HG03196 (cell line): Measurements from ENCODE around the gene ANKDD1A.

Experiments used
- ATAC-seq: cut with Tn5 transposase; IDR thresholded peaks from one replicate; pipeline ENCODE4 v1.9.1; 2021; ENCODE audit not compliant: unreplicated experiment

The ANKDD1A gene

DNA sequence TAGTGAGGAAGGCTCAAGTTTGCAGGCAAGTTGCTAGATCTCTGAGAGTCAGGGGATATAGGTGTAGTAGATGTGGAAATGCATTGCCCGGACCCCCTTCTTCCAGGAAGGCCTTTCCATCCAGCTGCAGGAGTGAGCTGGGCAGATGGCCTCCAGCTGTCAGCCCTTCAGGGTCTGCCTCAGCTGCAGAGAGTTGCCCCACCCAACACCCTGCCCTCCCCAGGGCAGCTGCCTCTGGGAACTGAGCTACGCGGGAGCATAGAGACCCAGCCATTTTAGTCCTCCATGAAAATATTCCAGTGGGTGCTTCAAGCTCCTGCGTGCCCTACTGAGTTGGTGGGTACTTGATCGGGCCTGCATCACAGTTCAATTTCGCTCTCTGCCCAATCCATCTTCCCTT is 48.5 kb downstream of the ANKDD1A start:
- ATAC-seq = no peak

DNA sequence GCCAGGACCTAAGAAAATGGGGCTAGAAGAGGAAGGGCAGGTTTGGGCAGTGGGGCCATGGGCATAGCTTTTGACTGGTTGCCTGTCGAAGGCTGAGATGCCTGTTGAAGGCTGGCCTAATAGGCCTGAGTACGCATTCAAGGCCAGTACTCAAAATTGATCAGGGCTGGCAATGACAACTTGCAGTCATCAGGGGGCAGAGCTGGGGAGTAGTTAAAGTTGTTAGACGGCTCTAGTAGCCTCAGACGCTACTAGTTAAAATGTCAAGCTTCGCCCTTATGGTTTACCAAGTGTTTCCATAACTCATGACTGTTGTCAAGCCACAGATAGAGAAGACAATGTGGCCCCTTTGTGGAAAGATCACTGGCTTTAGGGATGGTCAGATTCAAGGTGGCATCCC is 49.3 kb downstream of the ANKDD1A start:
- ATAC-seq = no peak

DNA sequence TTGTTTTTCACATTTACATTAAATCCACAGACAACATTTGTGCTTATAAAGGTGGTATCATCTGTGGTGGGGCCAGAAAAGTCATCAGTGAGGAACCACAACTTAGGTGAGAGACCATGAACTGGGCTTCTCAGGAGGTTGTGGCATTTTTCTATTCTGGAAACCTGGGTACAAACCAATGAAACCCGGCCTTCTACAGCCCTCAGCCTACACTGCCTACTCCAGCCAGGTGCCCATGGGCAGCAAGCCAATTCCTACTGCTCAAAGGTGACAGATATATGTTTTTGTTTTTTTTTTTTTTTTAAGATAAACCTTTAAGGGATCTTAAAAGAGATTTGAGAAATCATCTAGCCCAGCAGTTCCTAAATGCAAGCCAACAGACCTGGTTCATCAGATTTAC is 57.7 kb downstream of the ANKDD1A start:
- ATAC-seq = no peak

DNA sequence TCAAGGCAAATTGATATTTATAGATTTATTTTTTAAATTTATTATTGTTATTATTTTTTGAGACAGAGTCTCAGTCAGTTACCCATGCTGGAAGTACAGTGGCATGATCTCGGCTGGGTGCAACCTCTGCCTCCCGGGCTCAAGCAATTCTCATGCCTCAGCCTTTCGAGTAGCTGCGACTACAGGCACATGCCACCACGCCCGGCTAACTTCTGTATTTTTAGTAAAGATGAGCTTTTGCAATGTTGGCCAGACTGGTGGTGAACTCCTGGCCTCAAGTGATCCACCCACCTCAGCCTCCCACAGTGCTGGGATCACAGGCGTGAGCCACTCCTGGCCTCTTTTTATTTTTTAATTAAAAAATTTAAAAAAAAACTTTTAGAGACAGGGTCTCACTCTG is 59.0 kb downstream of the ANKDD1A start:
- no peak for ATAC-seq

DNA sequence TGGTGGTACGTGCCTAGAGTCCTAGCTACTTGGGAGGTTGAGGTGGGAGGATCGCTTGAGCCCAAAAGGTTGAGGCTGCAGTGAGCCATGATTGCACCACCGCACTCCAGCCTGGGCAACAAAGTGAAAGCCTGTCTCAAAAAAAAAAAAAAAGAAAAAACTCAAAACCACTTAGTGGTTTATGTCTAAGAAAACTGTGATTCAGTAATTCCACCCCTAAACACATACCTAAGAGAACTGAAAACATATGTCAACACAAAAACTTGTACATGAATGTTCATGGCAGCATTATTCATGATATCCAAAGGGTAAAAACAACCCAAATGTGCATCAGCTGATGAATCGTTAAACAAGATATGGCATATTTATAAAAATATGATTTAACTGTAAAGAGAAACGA is 63.7 kb downstream of the ANKDD1A start:
- ATAC-seq = no peak

DNA sequence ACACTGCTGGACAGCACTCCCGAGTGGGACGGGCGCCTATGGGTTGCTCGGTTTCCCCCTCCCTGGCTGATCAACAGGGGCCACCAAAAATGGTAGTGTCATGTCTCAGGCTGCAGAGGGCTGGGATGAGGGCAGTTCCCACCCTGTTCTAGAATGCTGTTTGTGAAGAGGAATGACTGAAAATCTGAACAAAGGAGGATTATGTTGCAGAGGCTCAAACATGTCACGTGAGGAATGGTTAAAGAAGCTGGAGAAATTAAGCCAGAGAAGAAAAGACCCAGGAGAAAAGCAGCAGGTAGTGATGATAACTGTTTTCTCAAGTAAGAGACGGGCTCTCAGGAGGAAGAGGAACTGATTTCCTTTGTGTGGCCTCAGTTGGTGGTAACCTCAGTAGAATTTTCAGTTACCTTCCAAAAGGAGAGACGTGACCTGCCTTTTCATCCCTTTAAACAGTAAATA is 67.6 kb downstream of the ANKDD1A start:
- ATAC-seq = no peak

DNA sequence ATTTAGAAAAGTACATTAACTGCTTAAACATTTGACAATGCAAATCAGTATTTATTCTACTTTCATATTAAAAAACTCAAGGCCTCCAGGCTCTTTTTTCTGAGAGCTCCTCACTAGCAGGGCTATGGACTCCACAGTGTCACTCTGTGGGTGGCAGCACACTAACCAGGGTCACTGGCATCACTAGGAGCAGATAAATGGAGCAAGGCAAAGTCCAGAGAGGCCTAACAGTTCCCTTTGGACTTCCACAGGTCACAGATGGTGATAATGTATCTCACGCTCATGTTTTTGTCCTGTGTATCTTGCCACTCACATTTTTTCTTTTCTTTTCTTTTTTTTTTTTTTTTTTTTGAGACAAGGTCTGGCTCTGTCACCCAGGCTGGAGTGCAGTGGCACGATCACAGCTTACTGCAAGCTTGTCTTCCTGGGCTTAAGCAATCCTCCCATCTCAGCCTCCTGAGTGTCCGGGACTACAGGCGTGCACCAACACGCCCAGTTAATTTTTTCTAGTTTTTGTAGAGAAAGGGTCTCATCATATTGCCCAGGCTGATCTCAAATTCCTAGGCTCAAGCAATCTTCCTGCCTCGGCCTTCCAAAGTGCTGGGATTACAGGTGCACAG is 70.2 kb downstream of the ANKDD1A start:
- no peak for ATAC-seq

DNA sequence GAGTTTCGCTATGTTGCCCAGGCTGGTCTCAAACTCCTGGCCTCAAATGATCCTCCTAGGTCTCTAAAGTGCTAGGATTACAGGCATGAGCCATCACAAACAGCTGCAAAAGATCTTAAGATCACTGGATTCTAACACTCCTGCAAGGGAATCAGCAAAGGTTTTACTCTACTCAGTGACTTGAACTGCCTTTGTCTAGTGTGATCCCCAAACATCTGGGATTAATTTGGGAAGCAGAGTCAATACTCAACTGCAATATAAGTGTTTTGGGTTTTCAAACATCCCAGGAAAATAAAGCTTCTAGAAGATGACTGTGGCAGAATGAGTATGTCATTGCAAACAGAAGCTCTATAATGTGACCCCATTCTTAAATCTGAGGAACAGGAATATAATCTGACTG is 70.8 kb downstream of the ANKDD1A start:
- ATAC-seq = no peak

DNA sequence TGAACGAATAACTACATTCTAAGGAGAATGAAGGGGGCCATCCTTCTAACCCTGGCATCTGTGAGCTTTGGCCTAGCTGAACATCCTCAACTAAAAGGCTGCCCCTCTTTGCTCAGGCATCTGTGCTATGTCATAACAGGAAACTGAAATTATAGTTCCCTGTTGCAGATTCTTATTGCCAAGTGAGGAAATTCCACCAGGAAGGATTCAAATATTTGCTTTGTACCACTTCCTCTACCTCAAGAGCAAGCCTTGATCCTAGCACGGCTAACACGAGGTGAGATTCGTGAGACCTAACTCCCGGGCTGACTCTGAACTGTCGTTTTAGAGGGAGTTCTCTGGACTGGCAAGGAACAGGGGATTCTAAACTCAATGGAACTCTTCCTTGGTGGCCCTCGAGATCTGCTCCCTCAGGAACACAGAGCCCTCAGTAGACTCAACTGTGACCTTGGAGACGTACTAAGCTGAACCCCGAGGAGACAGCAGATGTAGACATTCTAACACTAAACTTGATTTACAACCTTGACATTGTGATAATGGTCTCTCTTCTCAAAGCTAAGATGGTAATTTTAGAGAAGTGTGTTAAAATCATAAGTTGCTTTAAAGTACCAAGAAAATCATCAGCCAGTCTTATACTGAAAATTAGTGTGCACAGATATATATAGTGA is 73.8 kb downstream of the ANKDD1A start:
- ATAC-seq = no peak

DNA sequence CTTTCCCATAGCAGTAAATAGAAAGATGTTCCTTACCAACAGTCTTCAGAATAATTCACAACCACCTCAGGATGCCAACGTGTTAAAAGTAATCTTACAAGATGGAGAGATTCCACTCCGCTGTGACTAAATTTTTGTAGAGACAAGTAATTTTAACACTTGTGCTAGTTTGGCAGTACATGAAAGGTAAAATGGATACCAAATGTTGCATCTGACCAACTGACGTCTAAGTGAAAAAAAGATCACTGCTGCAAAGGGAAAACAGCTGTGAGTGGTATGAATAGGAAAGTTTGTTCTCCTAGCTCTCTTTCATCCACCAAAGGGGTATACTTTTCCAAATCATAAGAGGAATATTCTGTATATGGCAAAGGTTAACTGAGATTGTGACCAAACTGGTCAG is 75.4 kb downstream of the ANKDD1A start:
- no peak for ATAC-seq

DNA sequence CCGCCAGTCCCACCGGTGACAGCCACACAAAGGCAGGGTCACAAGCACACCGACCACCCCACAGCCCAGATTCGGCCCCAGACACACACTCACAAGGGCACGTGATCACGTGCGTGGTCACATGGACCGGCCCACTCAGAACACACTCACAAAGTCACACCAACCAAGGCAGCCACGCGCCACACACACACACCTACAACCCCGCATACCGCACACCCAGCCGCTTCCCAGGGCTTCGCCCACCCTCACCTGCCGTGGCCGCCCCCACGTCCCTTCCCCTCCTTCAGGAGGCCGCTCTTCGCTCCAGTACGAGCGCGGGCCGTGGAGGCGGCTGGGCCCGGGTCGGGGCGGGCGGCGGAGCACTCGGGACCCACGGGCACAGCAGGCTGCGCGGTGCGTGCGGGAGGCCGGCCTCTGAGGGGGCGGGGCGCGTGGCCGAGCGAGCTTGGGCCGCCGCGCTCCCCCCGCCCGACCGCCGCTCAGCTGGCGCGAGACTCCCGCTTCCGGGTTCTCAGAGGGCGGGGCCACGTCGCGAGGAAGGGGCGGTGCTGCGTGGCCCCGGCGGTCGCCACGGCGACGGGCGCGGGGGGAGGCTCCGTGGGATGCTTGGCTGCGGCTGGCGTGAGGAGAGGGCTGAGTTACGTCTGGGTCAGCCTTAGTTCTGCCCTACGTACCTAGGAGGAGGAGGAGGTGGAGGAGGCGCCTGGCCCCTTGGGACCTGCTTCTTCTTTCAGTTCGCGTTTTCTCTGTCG is 77.9 kb downstream of the ANKDD1A start, which contains the start of gene SPG21:
Gene SPG21 (minus strand): TSS at position 499 of the 752 bp plus-strand sequence. CDS start 6,345 bp downstream, outside the sequence.
- peak; percentile 93 for ATAC-seq

DNA sequence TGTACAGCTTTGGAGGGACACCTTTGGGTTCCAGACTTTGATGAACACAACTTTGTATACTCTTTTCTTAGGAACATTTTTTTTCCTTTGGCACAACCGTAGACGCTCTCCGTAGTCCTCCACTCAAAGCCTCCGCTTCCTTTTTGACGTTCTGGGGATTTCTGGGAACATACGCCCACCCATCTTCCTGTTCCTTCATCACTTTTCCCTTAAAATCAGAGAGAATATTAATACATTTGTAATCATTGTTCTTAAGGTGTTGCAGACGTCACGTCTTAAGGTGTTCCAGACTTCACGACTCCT is 78.4 kb downstream of the ANKDD1A start:
- ATAC-seq = no peak

DNA sequence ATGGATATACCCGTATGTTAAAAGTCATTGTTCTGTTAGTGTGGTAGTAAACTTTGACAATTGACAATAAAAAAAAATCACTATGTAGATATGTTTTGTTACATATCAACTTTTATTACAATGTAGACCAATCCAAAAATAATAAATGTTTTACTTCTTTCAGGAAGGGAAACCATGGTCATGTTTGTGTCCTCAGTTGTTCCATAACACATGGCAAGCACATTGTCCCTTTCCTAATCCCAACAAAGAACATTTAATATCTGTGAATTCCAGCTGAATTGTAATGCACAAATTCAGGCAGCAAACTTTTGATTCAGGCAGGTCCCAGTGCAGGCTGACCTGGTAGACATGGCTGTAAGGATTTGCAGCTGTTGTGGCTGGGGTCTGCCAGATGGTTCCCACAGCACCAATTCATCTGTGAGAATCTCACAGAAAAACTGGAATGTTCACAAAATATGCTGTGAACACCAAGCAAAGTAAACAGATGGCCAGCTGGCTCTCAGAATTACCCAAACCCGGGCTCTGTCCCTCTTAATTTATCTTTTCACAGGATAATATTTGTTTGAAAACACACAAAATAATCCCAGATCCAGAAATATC is 79.9 kb downstream of the ANKDD1A start:
- no peak for ATAC-seq

DNA sequence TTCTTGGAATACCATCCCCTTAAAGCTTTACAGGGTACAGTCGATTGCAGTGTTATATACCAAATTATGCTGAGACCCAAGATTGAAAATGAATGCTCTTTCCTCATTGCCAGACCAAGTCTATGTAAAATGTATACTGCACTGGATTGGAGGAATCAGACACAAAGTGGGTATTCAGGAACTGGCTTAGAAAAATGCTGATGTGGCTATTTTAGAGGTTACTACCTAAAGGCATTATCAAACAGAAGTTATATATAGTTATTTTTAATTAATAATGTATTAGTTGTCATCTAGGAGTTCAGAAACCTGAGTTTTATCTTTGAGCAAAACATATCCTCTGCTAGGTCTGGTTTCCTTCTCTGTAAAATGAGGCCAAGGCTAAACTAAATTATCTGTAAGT is 81.6 kb downstream of the ANKDD1A start:
- ATAC-seq = no peak

DNA sequence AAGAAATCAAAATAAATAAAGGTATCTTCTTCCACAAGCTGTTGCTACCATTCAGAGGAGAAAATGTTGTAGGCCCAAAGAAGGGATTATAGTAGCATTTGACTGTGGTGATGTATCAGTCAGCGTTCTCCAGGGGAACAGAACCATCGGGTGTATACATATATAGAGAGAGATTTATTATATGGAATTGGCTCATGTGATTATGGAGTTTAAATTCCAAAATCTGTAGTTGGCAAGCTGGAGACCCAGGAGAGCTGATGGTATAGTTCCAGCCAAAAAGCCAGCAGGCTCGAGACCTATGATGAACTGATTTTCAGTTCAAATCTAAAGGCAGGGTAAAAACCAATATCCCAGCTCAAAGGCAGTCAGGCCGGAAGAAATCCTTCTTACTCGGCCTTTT is 85.4 kb downstream of the ANKDD1A start:
- ATAC-seq = no peak

DNA sequence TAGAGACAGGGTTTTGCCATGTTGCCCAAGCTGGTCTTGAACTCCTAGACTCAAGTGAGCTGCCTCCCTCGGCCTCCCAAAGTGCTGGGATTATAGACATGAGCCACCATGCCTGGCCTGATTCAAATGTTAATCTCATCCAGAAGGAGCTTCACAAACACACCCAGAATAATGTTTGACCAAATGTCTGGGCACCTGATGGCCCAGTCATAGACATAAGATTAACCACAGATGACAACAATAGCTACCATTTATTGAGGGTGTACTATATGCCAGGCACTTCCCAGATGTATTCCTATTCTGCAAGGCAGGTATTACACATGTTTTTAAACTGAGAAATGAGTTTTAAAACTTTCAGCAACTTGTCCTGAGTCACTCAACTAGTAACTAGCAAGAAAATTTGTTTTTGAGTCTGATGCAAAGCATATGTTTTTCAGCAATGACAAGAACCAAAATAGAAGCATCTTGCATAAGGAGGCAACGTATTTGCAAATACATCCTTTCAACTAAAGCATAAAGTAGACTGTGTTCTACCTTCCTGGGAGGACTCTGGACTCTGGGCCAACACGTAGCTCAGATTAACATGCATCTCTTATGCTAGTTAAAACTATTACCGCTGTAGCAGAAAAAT is 86.2 kb downstream of the ANKDD1A start:
- no peak for ATAC-seq

DNA sequence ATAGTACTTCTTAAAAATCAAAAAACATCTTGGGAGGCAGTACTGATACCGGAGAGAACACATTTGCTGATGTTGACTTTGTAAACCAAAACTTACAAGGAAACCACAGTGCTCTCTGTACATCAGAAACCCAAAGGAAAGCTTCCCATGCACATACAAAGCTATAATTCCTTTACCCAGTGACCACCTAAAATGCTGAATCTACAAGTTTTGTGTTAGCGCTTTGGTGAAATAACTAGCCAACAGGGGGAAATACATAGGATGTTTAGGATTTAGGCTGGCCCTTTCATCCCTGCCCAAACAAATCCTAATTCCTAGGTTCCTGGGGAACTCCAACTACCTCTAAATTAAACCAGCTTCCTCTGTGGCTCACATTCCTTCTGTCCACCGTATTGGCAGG is 93.3 kb downstream of the ANKDD1A start:
- ATAC-seq = no peak

DNA sequence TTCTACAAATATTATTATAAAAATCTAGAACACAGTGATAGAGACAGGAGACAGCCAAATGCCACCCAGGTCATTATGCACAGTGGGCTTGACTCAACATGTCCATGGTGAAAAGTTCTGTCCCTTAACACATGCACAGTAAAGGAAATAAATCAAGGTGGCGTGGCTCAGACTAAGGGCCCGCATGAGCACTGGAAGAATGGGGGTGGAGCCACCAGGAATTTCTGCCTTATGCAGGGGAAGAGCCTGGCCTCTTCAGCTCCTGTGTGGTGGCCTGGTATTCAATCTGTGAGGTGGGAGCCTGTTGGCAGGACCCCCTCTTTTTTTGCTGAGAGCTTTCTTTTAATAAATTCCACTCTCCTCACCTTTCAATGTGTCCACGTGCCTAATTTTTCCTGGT is 95.2 kb downstream of the ANKDD1A start:
- ATAC-seq = no peak
